ENCODE data around the gene VTI1A.

The VTI1A gene

GRCh38 chr10:112579578-112579977 is 132.6 kb downstream of the VTI1A start:
- H3K79me2 ChIP-seq (ENCODE audit: insufficient read depth, low read depth): no peaks in the 10 kb centered on the region
- no peak overlapping the region for H3K9ac ChIP-seq
- TF ChIP-seq CTCF (conservative IDR thresholded peaks at IDR 0.05; ENCODE audit: low read depth, low read length): no peak
- H3K4me2 ChIP-seq: no peak overlapping the region
- H4K20me1 ChIP-seq (ENCODE audit: insufficient read depth): no peaks in the 10 kb centered on the region
- H3K4me3 ChIP-seq (IDR thresholded peaks at IDR 0.05; ENCODE audit: insufficient read depth, low read depth, low read length): no peak overlapping the region
- no peaks in the 10 kb centered on the region for H3K4me1 ChIP-seq (ENCODE audit: low read depth, poor library complexity, severe bottlenecking)
- no peak overlapping the region for H2AFZ ChIP-seq (ENCODE audit: low read depth)
- no peaks in the 10 kb centered on the region for H3K27me3 ChIP-seq (ENCODE audit: insufficient read depth, low read depth)
- no peaks in the 10 kb centered on the region for H3K36me3 ChIP-seq (ENCODE audit: insufficient read depth)
- H3K27ac ChIP-seq: no peak overlapping the region

- Histone ChIP-seq H3K79me2 (ENCODE audit: insufficient read depth, low read depth) (no peaks in the 10 kb centered on the region), H4K20me1 (ENCODE audit: insufficient read depth) (no peaks in the 10 kb centered on the region), H2AFZ (ENCODE audit: low read depth) (no peak overlapping the region), H3K4me1 (ENCODE audit: low read depth, poor library complexity, severe bottlenecking) (no peaks in the 10 kb centered on the region), H3K36me3 (ENCODE audit: insufficient read depth) (no peaks in the 10 kb centered on the region), H3K4me3 (IDR thresholded peaks at IDR 0.05; ENCODE audit: insufficient read depth, low read depth, low read length) (no peak overlapping the region), H3K9ac (no peak overlapping the region), H3K4me2 (no peak overlapping the region), H3K27me3 (ENCODE audit: insufficient read depth, low read depth) (no peaks in the 10 kb centered on the region), H3K27ac (no peak overlapping the region)
- no peak for TF ChIP-seq CTCF (conservative IDR thresholded peaks at IDR 0.05; ENCODE audit: low read depth, low read length)
Observed at GRCh38 chr10:112580267-112580666, 133.3 kb downstream of the VTI1A start.

- Histone ChIP-seq H3K9ac (no peak overlapping the region), H3K79me2 (ENCODE audit: insufficient read depth, low read depth) (no peaks in the 10 kb centered on the region), H3K4me3 (IDR thresholded peaks at IDR 0.05; ENCODE audit: insufficient read depth, low read depth, low read length) (no peak overlapping the region), H3K4me2 (no peak overlapping the region), H3K27me3 (ENCODE audit: insufficient read depth, low read depth) (no peaks in the 10 kb centered on the region), H2AFZ (ENCODE audit: low read depth) (no peak overlapping the region), H3K4me1 (ENCODE audit: low read depth, poor library complexity, severe bottlenecking) (no peaks in the 10 kb centered on the region), H3K36me3 (ENCODE audit: insufficient read depth) (no peaks in the 10 kb centered on the region), H3K27ac (no peak overlapping the region), H4K20me1 (ENCODE audit: insufficient read depth) (no peaks in the 10 kb centered on the region)
- no peak for TF ChIP-seq CTCF (conservative IDR thresholded peaks at IDR 0.05; ENCODE audit: low read depth, low read length)
Observed at GRCh38 chr10:112581921-112582320, 134.9 kb downstream of the VTI1A start.

- no peak overlapping the region for H3K27ac ChIP-seq
- H3K27me3 ChIP-seq (ENCODE audit: insufficient read depth, low read depth): no peaks in the 10 kb centered on the region
- H3K79me2 ChIP-seq (ENCODE audit: insufficient read depth, low read depth): no peaks in the 10 kb centered on the region
- no peak overlapping the region for H3K4me2 ChIP-seq
- H3K36me3 ChIP-seq (ENCODE audit: insufficient read depth): no peaks in the 10 kb centered on the region
- H3K4me3 ChIP-seq (IDR thresholded peaks at IDR 0.05; ENCODE audit: insufficient read depth, low read depth, low read length): no peak overlapping the region
- H3K9ac ChIP-seq: no peak overlapping the region
- H2AFZ ChIP-seq (ENCODE audit: low read depth): no peak overlapping the region
- no peaks in the 10 kb centered on the region for H4K20me1 ChIP-seq (ENCODE audit: insufficient read depth)
- H3K4me1 ChIP-seq (ENCODE audit: low read depth, poor library complexity, severe bottlenecking): no peaks in the 10 kb centered on the region
- TF ChIP-seq CTCF (conservative IDR thresholded peaks at IDR 0.05; ENCODE audit: low read depth, low read length): no peak
Observed at GRCh38 chr10:112583236-112583939, 136.4 kb downstream of the VTI1A start.
